Upper lobe of right lung (tissue), 1 donor: ENCODE results near the gene GEMIN2. TPM values are rescaled to one million over a fixed set of nuclear protein-coding genes. Genes with fewer than 3 reads are reported as not detected.
A peak's percentile ranks its signal among the peaks of the same experiment; 100 is the strongest.
"Not testable (repeated sequence)": the region's sequence is repeated elsewhere in the genome, so short reads cannot be mapped to it uniquely, and the experiment has no call there.

Experiments used
- ATAC-seq: fragments of 200-7000 bp; cut with Tn5 transposase; one replicate; pipeline ENCODE4 v1.9.1; 2020; ENCODE audit warnings: mild to moderate bottlenecking, moderate library complexity
- DNase-seq: peaks from one replicate; pipeline ENCODE4 v3.0.0-alpha.2; 2020
- H3K27ac ChIP-seq: fragments of 200-600 bp; one replicate; pipeline ENCODE4 v1.8.0; 2022
- H3K27me3 ChIP-seq: fragments of 200-600 bp; one replicate; pipeline ENCODE4 v1.8.0; 2022; ENCODE audit warnings: mild to moderate bottlenecking
- H3K36me3 ChIP-seq: fragments of 200-600 bp; one replicate; pipeline ENCODE4 v1.8.0; 2022
- H3K4me1 ChIP-seq: fragments of 200-600 bp; one replicate; pipeline ENCODE4 v1.8.0; 2022
- H3K4me3 ChIP-seq: fragments of 200-600 bp; one replicate; pipeline ENCODE4 v1.8.0; 2022; ENCODE audit warnings: mild to moderate bottlenecking
- H3K9me3 ChIP-seq: fragments of 200-600 bp; one replicate; pipeline ENCODE4 v1.8.0; 2022
- CTCF ChIP-seq: fragments of 200-600 bp; IDR thresholded peaks from one replicate; pipeline ENCODE4 v1.8.0; 2022; ENCODE audit warnings: antibody characterized with exemption
- intact Hi-C: fragments of 100-400 bp; cut with DNase I; formaldehyde crosslinking; loops from one replicate; pipeline ENCODE4 v1.11.0; 2022
- total RNA-seq: library from RNA; stranded (reverse); fragmentation: NEBNext Ultra II Directional; extraction: Animal tissue kit (Norgen Biotek cat#: 25700); gene quantifications from one replicate; pipeline ENCODE4 v1.2.1, GENCODE V29; 2021
- donor health status: DM: no; HTN: yes; CAD: no; lungs with severe emphysema.

The GEMIN2 gene
- total RNA-seq, 1 donor from 2014 or later: 8.5 TPM

- no peak overlapping the region for H3K27ac ChIP-seq
- no peak overlapping the region for H3K4me3 ChIP-seq
- ATAC-seq (no peak), DNase-seq (no peak)
- H3K9me3 ChIP-seq: no peaks in the 10 kb centered on the region
- H3K4me1 ChIP-seq: no peaks in the 10 kb centered on the region
- peaks cover 37% of the 10 kb centered on the region for H3K36me3 ChIP-seq
- TF ChIP-seq CTCF: no peak
- intact Hi-C loops: no loop called here
- H3K27me3 ChIP-seq: no peaks in the 10 kb centered on the region
Observed at GRCh38 chr14:39140170-39140569, 26.0 kb downstream of the GEMIN2 start.

- intact Hi-C loops, ATAC-seq: not testable (repeated sequence)
Observed at GRCh38 chr14:39141623-39142022, 27.5 kb downstream of the GEMIN2 start.

DNA sequence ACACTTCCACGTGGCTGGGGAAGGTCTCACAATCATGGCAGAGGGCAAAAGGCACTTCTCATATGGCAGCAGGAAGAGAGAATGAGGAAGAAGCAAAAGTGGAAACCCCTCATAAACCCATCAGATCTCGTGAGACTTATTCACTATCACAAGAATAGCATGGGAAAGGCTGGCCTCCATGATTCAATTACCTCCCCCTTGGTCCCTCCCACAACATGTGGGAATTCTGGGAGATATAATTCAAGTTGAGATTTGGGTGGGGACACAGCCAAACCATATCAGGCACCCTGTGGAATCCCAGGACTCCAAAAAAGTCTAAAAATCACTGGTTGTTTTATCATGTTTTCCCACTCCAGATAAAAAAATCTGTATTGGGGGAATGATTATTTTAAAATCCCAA is 29.1 kb downstream of the GEMIN2 start:
- H3K9me3 ChIP-seq, H3K4me1 ChIP-seq, DNase-seq, intact Hi-C loops, H3K27ac ChIP-seq, ATAC-seq, H3K4me3 ChIP-seq, H3K27me3 ChIP-seq: not testable (repeated sequence)
- peaks cover 18% of the 10 kb centered on the region for H3K36me3 ChIP-seq

More at GRCh38 chr14:39141623-39142022, 27.5 kb downstream of the GEMIN2 start:
- not testable (repeated sequence) for H3K27ac ChIP-seq, H3K4me3 ChIP-seq, H3K9me3 ChIP-seq, DNase-seq, H3K4me1 ChIP-seq, H3K27me3 ChIP-seq
- H3K36me3 ChIP-seq: peaks cover 24% of the 10 kb centered on the region

GRCh38 chr14:39145266-39145966 is 31.3 kb downstream of the GEMIN2 start:
- ATAC-seq (no peak), DNase-seq (no peak)
- Histone ChIP-seq H3K4me1 (no peaks in the 10 kb centered on the region), H3K27me3 (no peaks in the 10 kb centered on the region), H3K36me3 (peaks cover 26% of the 10 kb centered on the region), H3K4me3 (no peak overlapping the region), H3K27ac (no peak overlapping the region), H3K9me3 (no peaks in the 10 kb centered on the region)
- intact Hi-C loops: no loop called here
- TF ChIP-seq CTCF: no peak

DNA sequence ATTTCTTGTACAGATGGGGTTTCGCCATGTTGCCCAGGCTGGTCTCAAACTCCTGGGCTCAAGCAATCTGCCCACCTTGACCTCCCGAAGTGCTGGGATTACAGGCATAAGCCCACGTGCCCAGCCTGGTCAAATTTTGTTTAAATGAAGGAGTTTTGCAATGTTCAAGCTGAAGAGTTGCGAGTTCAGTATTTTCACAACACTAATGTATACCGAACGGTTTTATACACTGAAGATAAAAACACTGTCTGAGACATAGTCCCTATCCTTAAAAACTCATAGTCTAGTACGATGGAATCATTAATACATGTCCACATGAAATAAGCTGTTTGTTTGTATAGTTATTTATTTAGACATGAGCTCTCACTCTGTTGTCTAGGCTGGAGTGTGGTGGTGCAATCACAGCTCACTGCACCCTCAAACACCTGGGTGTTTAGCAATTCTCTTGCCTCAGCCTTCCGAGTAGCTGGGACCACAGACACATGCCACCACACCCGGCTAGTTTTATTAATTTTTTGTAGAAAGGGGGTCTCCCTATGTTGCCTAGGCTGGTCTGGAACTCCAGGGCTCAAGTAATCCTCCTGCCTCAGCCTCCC is 40.6 kb downstream of the GEMIN2 start:
- Histone ChIP-seq H3K36me3 (peaks cover 89% of the 10 kb centered on the region), H3K4me1 (no peaks in the 10 kb centered on the region), H3K27me3 (no peaks in the 10 kb centered on the region), H3K27ac (no peak overlapping the region), H3K4me3 (no peak overlapping the region), H3K9me3 (no peaks in the 10 kb centered on the region)
- ATAC-seq (no peak), DNase-seq (peak; percentile 23)
- intact Hi-C loops: no loop called here
- TF ChIP-seq CTCF: no peak

GRCh38 chr14:39157491-39157890 is 43.4 kb downstream of the GEMIN2 start:
- intact Hi-C loops: no loop called here
- ATAC-seq (no peak), DNase-seq (no peak)
- H3K27ac ChIP-seq: no peak overlapping the region
- H3K4me3 ChIP-seq: no peak overlapping the region
- H3K27me3 ChIP-seq: no peaks in the 10 kb centered on the region
- H3K4me1 ChIP-seq: no peaks in the 10 kb centered on the region
- no peaks in the 10 kb centered on the region for H3K9me3 ChIP-seq
- peaks cover 72% of the 10 kb centered on the region for H3K36me3 ChIP-seq
- no peak for TF ChIP-seq CTCF
